ENCODE data around the gene SLC25A38.

DNA sequence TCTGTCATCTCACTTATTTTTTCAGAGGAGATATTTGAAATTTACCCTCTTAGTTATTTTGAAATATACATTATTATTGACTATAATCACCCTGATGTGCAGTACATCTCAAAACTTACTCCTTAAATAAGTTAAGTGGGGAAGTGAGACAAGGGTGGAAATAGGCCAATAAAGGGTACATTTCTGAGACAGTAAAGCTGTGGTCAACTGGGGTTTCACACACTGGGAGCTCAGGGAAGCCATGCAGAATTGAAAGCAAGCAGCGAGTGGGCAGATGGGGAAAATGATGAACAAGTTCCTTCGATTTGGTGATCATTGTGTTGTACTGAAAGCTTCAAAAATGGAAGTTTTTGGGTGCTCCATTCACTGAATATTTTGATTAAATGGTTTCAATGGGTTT is 62.8 kb downstream of the SLC25A38 start:
- TF ChIP-seq ZNF263 (CRISPR knock-in tag; IDR thresholded peaks at IDR 0.05; ENCODE audit: borderline replicate concordance) (no peak), MEF2D (tag; conservative IDR thresholded peaks at IDR 0.05; ENCODE audit: low read depth) (no peak), ZBTB8A (IDR thresholded peaks at IDR 0.05; ENCODE audit: partially characterized antibody) (no peak)
- TF ChIP-seq, protein P1, sequence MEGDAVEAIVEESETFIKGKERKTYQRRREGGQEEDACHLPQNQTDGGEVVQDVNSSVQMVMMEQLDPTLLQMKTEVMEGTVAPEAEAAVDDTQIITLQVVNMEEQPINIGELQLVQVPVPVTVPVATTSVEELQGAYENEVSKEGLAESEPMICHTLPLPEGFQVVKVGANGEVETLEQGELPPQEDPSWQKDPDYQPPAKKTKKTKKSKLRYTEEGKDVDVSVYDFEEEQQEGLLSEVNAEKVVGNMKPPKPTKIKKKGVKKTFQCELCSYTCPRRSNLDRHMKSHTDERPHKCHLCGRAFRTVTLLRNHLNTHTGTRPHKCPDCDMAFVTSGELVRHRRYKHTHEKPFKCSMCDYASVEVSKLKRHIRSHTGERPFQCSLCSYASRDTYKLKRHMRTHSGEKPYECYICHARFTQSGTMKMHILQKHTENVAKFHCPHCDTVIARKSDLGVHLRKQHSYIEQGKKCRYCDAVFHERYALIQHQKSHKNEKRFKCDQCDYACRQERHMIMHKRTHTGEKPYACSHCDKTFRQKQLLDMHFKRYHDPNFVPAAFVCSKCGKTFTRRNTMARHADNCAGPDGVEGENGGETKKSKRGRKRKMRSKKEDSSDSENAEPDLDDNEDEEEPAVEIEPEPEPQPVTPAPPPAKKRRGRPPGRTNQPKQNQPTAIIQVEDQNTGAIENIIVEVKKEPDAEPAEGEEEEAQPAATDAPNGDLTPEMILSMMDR (IDR thresholded peaks at IDR 0.05 in 2 of 3, conservative IDR thresholded peaks at IDR 0.05 in 1 of 3; ENCODE audit: insufficient read depth in 2 of 3, low read depth in 1 of 3, low read length in 3 of 3): no peak

All from K562 (cell line).